ENCODE measurements around the gene GASK1B. TPM values are rescaled to one million over a fixed set of nuclear protein-coding genes. Genes with fewer than 3 reads are reported as not detected.
A peak's percentile ranks its signal among the peaks of the same experiment; 100 is the strongest.

GASK1B gene
- total and polyA plus RNA-seq, 2 of the 13 experiments (the other 11 are each of a cell fraction or from before 2014, with no cell fraction given), result 29.1 to 40.4 TPM

DNA sequence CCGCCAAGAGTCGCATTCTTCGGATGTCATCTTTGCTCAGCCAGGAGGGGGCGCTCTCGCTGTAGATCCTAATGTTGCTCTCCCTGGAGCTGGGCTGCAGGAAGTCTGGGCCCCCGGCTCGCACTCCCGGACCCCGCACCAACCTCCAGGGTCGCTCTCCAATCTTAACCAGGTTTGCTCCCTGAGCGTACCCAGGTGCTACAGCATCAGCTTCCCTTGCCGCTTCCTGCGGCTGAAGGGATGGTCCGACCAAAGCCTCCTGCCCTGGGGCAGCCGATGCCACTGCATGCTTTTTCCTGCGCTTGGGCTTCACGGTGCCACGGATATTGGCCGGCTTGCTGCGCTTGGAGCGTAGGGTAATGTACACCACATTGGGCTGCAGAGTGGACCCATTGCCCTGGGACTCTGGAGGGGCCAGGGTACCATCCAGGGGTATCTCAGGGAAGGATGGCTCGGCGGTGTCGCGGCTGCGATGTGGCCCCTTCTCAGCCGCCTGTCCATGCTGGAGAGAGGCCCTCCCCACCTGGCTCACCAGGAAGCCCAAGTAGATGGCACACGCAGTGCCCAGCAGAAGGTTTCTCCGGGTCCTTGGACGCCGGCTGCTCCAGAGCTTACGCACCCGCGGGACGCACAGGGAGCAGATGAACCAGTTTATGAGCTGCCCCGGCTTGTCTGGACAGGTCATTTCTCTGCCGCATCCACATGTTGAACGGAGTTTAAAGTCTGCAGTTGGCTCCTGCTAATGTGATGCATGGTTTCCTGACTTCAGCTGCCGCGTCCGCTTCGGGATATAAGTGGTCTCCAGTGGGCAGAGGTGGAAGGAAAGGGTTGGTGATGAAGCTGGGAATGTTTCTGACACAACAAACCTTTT is 1.9 kb downstream of the GASK1B start (continued):
- TF ChIP-seq ZNF543 (CRISPR knock-in tag; IDR thresholded peaks at IDR 0.05) (no peak), SOX13 (IDR thresholded peaks at IDR 0.05) (no peak), SOX13 (CRISPR knock-in tag; conservative IDR thresholded peaks at IDR 0.05 in 1 of 2, IDR thresholded peaks at IDR 0.05 in 1 of 2) (peak in 1 of 2 experiments; percentile 51; a peak in 1 of 4 replicates), TOPORS (CRISPR knock-in tag; IDR thresholded peaks at IDR 0.05) (no peak), ZNF816 (CRISPR knock-in tag; IDR thresholded peaks at IDR 0.05; ENCODE audit: borderline replicate concordance) (no peak), REXO4 (CRISPR knock-in tag; IDR thresholded peaks at IDR 0.05; ENCODE audit: borderline replicate concordance) (no peak), ESRRA (CRISPR knock-in tag; IDR thresholded peaks at IDR 0.05; ENCODE audit: low read depth) (no peak), KLF12 (CRISPR knock-in tag; IDR thresholded peaks at IDR 0.05; ENCODE audit: borderline replicate concordance) (no peak), ZNF451 (CRISPR knock-in tag; IDR thresholded peaks at IDR 0.05) (no peak), RBM39 (IDR thresholded peaks at IDR 0.05; ENCODE audit: low read depth, low read length, poor library complexity, severe bottlenecking) (no peak), ZSCAN29 (CRISPR knock-in tag; conservative IDR thresholded peaks at IDR 0.05) (peak; percentile 85), SMAD9 (CRISPR knock-in tag; IDR thresholded peaks at IDR 0.05) (no peak), DR1 (CRISPR knock-in tag; IDR thresholded peaks at IDR 0.05) (0 out of 2 replicates have a peak, but pooled peaks have one; percentile 20), ZNF235 (CRISPR knock-in tag; IDR thresholded peaks at IDR 0.05; ENCODE audit: borderline replicate concordance) (no peak), ZNF253 (CRISPR knock-in tag; IDR thresholded peaks at IDR 0.05; ENCODE audit: borderline replicate concordance) (peak; percentile 74; the same call in 1 of the 2 replicates), ARNTL (CRISPR knock-in tag; IDR thresholded peaks at IDR 0.05) (no peak)
- TF ChIP-seq, protein P1, sequence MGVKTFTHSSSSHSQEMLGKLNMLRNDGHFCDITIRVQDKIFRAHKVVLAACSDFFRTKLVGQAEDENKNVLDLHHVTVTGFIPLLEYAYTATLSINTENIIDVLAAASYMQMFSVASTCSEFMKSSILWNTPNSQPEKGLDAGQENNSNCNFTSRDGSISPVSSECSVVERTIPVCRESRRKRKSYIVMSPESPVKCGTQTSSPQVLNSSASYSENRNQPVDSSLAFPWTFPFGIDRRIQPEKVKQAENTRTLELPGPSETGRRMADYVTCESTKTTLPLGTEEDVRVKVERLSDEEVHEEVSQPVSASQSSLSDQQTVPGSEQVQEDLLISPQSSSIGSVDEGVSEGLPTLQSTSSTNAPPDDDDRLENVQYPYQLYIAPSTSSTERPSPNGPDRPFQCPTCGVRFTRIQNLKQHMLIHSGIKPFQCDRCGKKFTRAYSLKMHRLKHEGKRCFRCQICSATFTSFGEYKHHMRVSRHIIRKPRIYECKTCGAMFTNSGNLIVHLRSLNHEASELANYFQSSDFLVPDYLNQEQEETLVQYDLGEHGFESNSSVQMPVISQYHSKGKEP (CRISPR knock-in tag; IDR thresholded peaks at IDR 0.05), result no peak
- TF ChIP-seq, protein P2, sequence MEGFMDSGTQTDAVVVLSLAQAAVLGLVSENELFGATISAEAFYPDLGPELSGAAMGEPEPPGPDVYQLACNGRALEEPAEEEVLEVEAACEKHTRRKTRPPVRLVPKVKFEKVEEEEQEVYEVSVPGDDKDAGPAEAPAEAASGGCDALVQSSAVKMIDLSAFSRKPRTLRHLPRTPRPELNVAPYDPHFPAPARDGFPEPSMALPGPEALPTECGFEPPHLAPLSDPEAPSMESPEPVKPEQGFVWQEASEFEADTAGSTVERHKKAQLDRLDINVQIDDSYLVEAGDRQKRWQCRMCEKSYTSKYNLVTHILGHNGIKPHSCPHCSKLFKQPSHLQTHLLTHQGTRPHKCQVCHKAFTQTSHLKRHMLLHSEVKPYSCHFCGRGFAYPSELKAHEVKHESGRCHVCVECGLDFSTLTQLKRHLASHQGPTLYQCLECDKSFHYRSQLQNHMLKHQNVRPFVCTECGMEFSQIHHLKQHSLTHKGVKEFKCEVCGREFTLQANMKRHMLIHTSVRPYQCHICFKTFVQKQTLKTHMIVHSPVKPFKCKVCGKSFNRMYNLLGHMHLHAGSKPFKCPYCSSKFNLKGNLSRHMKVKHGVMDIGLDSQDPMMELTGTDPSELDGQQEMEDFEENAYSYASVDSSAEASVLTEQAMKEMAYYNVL (CRISPR knock-in tag; IDR thresholded peaks at IDR 0.05; ENCODE audit: borderline replicate concordance), result no peak
- TF ChIP-seq, protein P3, sequence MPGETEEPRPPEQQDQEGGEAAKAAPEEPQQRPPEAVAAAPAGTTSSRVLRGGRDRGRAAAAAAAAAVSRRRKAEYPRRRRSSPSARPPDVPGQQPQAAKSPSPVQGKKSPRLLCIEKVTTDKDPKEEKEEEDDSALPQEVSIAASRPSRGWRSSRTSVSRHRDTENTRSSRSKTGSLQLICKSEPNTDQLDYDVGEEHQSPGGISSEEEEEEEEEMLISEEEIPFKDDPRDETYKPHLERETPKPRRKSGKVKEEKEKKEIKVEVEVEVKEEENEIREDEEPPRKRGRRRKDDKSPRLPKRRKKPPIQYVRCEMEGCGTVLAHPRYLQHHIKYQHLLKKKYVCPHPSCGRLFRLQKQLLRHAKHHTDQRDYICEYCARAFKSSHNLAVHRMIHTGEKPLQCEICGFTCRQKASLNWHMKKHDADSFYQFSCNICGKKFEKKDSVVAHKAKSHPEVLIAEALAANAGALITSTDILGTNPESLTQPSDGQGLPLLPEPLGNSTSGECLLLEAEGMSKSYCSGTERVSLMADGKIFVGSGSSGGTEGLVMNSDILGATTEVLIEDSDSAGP (CRISPR knock-in tag; IDR thresholded peaks at IDR 0.05; ENCODE audit: borderline replicate concordance), result peak; percentile 89; the same call in 1 of the 2 replicates
- TF ChIP-seq, protein P4, sequence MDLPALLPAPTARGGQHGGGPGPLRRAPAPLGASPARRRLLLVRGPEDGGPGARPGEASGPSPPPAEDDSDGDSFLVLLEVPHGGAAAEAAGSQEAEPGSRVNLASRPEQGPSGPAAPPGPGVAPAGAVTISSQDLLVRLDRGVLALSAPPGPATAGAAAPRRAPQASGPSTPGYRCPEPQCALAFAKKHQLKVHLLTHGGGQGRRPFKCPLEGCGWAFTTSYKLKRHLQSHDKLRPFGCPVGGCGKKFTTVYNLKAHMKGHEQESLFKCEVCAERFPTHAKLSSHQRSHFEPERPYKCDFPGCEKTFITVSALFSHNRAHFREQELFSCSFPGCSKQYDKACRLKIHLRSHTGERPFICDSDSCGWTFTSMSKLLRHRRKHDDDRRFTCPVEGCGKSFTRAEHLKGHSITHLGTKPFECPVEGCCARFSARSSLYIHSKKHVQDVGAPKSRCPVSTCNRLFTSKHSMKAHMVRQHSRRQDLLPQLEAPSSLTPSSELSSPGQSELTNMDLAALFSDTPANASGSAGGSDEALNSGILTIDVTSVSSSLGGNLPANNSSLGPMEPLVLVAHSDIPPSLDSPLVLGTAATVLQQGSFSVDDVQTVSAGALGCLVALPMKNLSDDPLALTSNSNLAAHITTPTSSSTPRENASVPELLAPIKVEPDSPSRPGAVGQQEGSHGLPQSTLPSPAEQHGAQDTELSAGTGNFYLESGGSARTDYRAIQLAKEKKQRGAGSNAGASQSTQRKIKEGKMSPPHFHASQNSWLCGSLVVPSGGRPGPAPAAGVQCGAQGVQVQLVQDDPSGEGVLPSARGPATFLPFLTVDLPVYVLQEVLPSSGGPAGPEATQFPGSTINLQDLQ (CRISPR knock-in tag; IDR thresholded peaks at IDR 0.05), result 0 out of 2 replicates have a peak, but pooled peaks have one; percentile 31
